OCI-LY1 (cell line): ENCODE results near the gene ERG.

Source experiments
- H2AFZ ChIP-seq: fragments of 200-600 bp; sonication (generic), shearing (Covaris generic); 2 replicates; pipeline ENCODE4 v1.6.0; 2014; ENCODE audit warnings: antibody characterized with exemption, mild to moderate bottlenecking, low read length
- H3F3A ChIP-seq: fragments of 200-600 bp; sonication (generic), shearing (Covaris generic); 2 replicates; pipeline ENCODE4 v1.6.0; 2014; ENCODE audit warnings: mild to moderate bottlenecking, antibody characterized with exemption, low read length, moderate library complexity; ENCODE audit not compliant: insufficient read depth
- H3K27ac ChIP-seq: fragments of 200-600 bp; sonication (generic); 2 replicates; pipeline ENCODE4 v1.5.1; 2014; ENCODE audit warnings: low read length, mixed run types, mild to moderate bottlenecking, low read depth; ENCODE audit not compliant: poor library complexity, severe bottlenecking
- H3K27me3 ChIP-seq: fragments of 200-600 bp; sonication (generic); 2 replicates; pipeline ENCODE4 v1.6.0; 2014; ENCODE audit warnings: antibody characterized with exemption, mild to moderate bottlenecking, low read length, moderate library complexity; ENCODE audit not compliant: insufficient read depth
- H3K36me3 ChIP-seq: fragments of 200-600 bp; sonication (generic); 2 replicates; pipeline ENCODE4 v1.6.1; 2014; ENCODE audit warnings: mild to moderate bottlenecking, antibody characterized with exemption, low read length, moderate library complexity, mixed read lengths; ENCODE audit not compliant: insufficient read depth
- H3K4me1 ChIP-seq: fragments of 200-600 bp; sonication (generic); 2 replicates; pipeline ENCODE4 v1.5.1; 2014; ENCODE audit warnings: mild to moderate bottlenecking, low read length, moderate library complexity; ENCODE audit not compliant: insufficient read depth, severe bottlenecking
- H3K4me2 ChIP-seq: fragments of 200-600 bp; sonication (generic), shearing (Covaris generic); 2 replicates; pipeline ENCODE4 v1.6.1; 2014; ENCODE audit warnings: low read length
- H3K4me3 ChIP-seq: fragments of 200-600 bp; sonication (generic); 2 replicates; pipeline ENCODE4 v1.5.1; 2014; ENCODE audit warnings: low read length, low read depth, mild to moderate bottlenecking, mixed read lengths; ENCODE audit not compliant: poor library complexity, severe bottlenecking
- H3K79me2 ChIP-seq: fragments of 200-600 bp; shearing (Covaris generic); 2 replicates; pipeline ENCODE4 v1.6.1; 2016; ENCODE audit warnings: mixed run types, low read length, mixed read lengths; ENCODE audit not compliant: insufficient read depth
- H3K9ac ChIP-seq: fragments of 200-600 bp; sonication (generic), shearing (Covaris generic); 2 replicates; pipeline ENCODE4 v1.6.1; 2014; ENCODE audit warnings: mild to moderate bottlenecking, low read length, mixed read lengths
- H3K9me2 ChIP-seq: fragments of 200-600 bp; sonication (generic), shearing (Covaris generic); 2 replicates; pipeline ENCODE4 v1.6.1; 2014; ENCODE audit warnings: low read depth, mild to moderate bottlenecking, low read length, mixed read lengths
- H3K9me3 ChIP-seq: fragments of 200-600 bp; shearing (Covaris generic); 2 replicates; pipeline ENCODE4 v1.6.1; 2014; ENCODE audit warnings: low read length, mixed read lengths
- H4K20me1 ChIP-seq: fragments of 200-600 bp; sonication (generic), shearing (Covaris generic); 2 replicates; pipeline ENCODE4 v1.6.0; 2016; ENCODE audit warnings: mild to moderate bottlenecking, low read length; ENCODE audit not compliant: insufficient read depth
- EZH2 ChIP-seq: fragments of 200-600 bp; sonication (generic), shearing (Covaris generic); IDR thresholded peaks from 2 replicates; pipeline ENCODE4 v1.8.0; 2017; ENCODE audit warnings: borderline replicate concordance, mixed run types, mild to moderate bottlenecking, antibody characterized with exemption, low read length, moderate library complexity, mixed read lengths
- TF ChIP-seq, protein P1 (sequence below): fragments of 200-600 bp; sonication (generic), shearing (Covaris generic); IDR thresholded peaks from 2 replicates; pipeline ENCODE4 v1.5.1; 2017; ENCODE audit warnings: mild to moderate bottlenecking, antibody characterized with exemption, low read length, moderate library complexity, mixed read lengths

The ERG gene

DNA sequence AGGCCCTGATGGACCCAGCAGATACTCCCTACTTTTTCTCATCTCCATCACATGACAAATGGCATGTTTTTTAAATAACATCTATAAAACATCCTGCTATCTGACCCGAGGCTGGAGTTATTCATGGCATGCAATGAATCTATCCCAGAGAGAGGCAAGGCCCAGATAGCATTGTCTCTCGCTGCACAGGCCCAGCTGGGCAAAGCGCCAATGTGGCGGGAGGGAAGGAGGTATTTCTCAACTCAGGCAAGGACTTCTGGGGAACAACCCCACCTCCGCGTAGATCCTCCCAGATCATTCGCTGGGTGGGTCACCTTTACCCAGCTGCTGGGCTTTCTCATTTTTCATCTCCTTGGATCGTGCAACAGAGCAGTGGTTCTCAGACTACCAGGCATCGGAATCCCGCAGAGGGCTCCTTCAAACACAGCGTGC, 59.8 kb downstream of the ERG start:
- H3K4me3 ChIP-seq, result no peak overlapping the region
- H3K27ac ChIP-seq, result no peak overlapping the region
- no peak overlapping the region for H2AFZ ChIP-seq
- TF ChIP-seq, protein P1, sequence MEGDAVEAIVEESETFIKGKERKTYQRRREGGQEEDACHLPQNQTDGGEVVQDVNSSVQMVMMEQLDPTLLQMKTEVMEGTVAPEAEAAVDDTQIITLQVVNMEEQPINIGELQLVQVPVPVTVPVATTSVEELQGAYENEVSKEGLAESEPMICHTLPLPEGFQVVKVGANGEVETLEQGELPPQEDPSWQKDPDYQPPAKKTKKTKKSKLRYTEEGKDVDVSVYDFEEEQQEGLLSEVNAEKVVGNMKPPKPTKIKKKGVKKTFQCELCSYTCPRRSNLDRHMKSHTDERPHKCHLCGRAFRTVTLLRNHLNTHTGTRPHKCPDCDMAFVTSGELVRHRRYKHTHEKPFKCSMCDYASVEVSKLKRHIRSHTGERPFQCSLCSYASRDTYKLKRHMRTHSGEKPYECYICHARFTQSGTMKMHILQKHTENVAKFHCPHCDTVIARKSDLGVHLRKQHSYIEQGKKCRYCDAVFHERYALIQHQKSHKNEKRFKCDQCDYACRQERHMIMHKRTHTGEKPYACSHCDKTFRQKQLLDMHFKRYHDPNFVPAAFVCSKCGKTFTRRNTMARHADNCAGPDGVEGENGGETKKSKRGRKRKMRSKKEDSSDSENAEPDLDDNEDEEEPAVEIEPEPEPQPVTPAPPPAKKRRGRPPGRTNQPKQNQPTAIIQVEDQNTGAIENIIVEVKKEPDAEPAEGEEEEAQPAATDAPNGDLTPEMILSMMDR, result no peak
- no peak for TF ChIP-seq EZH2
- no peaks in the 10 kb centered on the region for H3K4me1 ChIP-seq
- H3K27me3 ChIP-seq, result no peaks in the 10 kb centered on the region
- no peaks in the 10 kb centered on the region for H3K36me3 ChIP-seq
- no peaks in the 10 kb centered on the region for H3K9me3 ChIP-seq
- H3K9me2 ChIP-seq, result no peaks in the 10 kb centered on the region
- H3K79me2 ChIP-seq, result no peaks in the 10 kb centered on the region
- no peak overlapping the region for H3K4me2 ChIP-seq
- no peaks in the 10 kb centered on the region for H3F3A ChIP-seq
- no peaks in the 10 kb centered on the region for H4K20me1 ChIP-seq
- no peak overlapping the region for H3K9ac ChIP-seq

DNA sequence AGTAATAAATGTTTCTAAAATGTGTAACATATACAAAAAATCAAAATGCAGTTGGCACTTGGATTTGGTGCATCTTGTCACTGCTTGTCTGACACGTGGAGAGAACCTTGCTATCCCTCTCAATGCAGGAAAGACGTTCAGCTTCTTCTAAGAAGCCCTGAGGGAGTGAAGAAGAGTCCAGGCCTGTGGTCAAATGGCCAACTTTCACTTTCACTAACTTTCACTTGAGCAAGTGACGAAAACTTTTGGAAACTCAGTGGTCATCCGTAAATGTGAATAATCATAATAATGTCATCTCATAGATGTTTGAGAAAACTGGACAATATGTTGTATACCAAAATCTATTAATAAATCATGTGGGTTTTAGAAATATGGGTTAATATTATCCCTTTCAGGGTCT, 61.9 kb downstream of the ERG start:
- Histone ChIP-seq H3F3A (no peaks in the 10 kb centered on the region), H3K4me1 (no peaks in the 10 kb centered on the region), H3K9me3 (no peaks in the 10 kb centered on the region), H3K9ac (no peak overlapping the region), H3K27me3 (no peaks in the 10 kb centered on the region), H3K4me2 (no peak overlapping the region), H3K4me3 (no peak overlapping the region), H3K79me2 (no peaks in the 10 kb centered on the region), H3K36me3 (no peaks in the 10 kb centered on the region), H3K9me2 (no peaks in the 10 kb centered on the region), H3K27ac (no peak overlapping the region), H2AFZ (no peak overlapping the region), H4K20me1 (no peaks in the 10 kb centered on the region)
- no peak for TF ChIP-seq EZH2
- TF ChIP-seq, protein P1, result no peak

DNA sequence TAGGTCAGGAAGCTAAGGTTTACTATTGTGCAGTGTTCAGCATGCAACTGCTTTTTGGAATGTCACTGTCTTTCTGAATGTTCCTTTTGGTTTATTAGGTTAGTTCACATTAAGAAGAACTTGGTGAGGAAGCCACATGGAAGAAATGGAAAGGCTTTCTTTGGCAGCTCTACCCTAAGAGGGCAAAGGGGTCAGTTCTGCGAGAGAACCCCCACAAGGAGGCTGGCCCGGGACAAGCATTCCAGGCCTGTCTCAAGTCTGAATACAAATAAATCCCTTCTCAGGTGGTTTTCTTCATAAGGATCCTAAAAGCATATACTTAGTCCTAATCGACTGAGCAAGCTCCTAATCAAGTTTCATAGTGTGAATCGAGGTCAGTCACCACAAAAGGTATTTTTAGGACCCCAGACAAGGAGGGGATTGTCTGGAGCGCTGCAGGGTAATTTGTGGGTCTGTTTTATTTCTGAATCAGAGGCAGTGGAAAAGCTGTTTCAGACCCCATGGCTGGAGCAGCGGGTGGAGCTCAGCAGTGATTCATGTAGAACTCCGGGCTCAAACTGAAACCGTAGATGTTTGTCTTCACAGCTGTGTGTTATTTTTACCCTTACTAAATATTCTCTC, 63.3 kb downstream of the ERG start:
- H3K9ac ChIP-seq, result no peak overlapping the region
- no peaks in the 10 kb centered on the region for H3K9me2 ChIP-seq
- no peaks in the 10 kb centered on the region for H3F3A ChIP-seq
- H3K4me3 ChIP-seq, result no peak overlapping the region
- no peaks in the 10 kb centered on the region for H3K27me3 ChIP-seq
- no peaks in the 10 kb centered on the region for H3K9me3 ChIP-seq
- TF ChIP-seq, protein P1, result no peak
- TF ChIP-seq EZH2, result no peak
- no peak overlapping the region for H3K27ac ChIP-seq
- no peaks in the 10 kb centered on the region for H3K36me3 ChIP-seq
- H3K4me1 ChIP-seq, result no peaks in the 10 kb centered on the region
- no peaks in the 10 kb centered on the region for H3K79me2 ChIP-seq
- H3K4me2 ChIP-seq, result no peak overlapping the region
- H4K20me1 ChIP-seq, result no peaks in the 10 kb centered on the region
- no peak overlapping the region for H2AFZ ChIP-seq
